NOMO-1 treated with DMSO at 0.1 percent for 48 hours (cell line): ENCODE results near the gene HEBP1.
A peak's percentile ranks its signal among the peaks of the same experiment; 100 is the strongest.

ENCODE experiments used
- DNase-seq: peaks from one replicate; lab custom pipeline; 2025; ENCODE audit not compliant: unreplicated experiment; lab: John Stamatoyannopoulos, UW

Gene HEBP1

DNA sequence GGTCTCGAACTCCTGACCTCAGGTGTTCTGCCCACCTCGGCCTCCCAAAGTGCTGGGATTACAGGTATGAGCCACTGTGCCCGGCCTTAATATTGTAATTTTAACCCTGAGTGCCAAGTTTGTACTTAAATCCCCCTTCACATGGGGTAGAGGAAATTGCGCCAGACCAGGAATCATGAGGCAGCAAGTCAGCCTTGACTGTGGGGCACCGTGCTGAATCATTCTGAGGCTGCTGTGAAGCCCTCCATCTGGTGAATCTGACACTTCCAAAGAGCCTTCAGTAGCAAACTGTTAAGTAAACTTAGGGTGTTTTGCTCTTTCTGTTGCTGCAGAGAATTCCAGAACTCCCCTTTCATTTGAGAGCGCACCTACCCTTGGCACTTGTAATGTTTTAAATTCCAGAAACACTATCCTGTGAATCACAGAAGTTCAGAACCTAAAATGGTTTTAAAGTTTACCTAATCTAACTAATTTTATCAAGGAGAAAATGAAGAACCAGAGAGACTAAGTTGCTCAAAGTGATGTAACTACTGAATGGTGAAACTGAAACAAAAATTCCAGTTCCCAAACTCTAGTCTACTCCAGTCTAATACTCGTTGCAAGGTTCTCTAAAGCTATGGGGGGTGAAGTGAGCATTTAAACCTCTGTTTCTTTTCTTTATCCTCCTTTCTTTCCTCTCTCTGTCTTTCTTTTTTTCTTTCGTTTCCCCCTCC lies 7.5 kb downstream of the HEBP1 start:
- DNase-seq: peak; percentile 82

DNA sequence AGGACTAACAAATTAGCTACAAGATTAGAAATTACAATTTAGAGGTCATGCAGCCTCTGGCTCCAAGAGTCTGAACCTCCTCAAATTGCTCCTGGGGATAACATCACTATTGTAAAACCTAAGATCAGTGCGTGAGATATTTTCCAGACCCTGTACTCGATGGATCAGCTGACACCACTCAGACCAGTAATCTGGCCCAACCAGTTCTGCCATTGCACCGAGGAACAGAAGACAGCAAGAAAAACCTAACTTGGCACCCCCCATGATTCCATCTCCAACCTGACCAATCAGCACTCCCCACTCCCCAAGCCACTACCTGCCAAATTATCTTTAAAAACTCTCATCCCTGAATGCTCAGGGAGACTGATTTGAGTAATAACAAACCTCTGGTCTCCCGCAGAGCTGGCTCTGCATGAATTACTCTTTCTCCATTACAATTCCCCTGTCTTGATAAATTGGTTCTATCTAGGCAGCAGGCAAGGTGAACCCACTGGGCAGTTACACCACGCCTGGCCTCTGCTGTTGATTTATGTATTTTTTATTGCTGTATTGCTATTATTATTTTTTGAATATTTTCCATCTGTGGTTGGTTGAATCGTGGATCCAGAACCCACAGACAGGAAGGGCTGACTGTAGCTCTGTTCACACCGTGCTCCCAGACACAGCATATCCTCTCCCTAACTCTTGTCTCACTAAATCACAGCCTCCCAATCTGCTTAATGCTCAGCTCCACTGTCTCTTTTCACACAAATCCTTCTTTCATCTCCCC lies 9.2 kb downstream of the HEBP1 start:
- DNase-seq: no peak

DNA sequence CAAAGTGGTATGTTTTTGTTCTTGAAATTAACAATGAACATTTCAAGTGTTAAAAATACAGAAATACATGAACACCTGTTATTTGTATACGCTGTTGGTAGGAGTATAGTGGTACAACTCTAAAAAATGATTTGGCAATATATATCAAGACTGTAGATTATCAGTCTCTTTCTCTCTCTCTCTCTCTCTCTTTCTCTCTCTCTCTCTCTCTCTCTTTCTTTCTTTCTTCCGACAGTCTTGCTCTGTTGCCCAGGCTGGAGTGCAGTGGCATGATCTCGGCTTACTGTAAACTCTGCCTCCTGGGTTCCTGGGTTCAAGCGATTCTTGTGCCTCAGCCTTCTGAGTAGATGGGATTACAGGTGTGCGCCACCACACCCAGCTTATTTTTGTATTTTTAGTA lies 12.6 kb downstream of the HEBP1 start:
- DNase-seq: no peak

DNA sequence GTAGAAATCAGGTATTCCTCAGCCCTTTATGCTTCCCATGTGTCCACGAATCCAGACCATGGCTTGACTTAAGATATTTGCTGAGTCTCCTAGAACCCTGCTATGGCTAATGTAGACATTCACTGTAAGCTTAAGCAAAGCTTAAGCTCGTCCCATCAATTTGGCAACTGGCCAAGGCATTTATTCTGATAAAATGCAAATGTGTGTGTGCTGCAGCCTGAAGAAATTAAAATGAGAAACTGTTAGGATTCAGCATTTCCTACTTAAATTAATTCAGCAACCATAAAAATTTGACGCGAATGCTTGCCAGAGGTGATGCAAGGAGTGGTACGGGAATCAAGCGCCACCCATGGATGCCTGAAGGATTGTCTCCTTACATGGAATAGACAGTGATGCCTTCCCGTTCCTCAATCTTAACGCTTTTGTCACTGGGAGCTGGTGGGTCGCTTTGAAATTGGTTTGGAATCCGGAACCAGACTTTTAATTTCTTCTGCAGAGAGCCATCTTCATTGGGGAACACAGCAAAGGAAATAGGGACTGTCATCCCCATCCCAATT lies 13.2 kb downstream of the HEBP1 start:
- no peak for DNase-seq

DNA sequence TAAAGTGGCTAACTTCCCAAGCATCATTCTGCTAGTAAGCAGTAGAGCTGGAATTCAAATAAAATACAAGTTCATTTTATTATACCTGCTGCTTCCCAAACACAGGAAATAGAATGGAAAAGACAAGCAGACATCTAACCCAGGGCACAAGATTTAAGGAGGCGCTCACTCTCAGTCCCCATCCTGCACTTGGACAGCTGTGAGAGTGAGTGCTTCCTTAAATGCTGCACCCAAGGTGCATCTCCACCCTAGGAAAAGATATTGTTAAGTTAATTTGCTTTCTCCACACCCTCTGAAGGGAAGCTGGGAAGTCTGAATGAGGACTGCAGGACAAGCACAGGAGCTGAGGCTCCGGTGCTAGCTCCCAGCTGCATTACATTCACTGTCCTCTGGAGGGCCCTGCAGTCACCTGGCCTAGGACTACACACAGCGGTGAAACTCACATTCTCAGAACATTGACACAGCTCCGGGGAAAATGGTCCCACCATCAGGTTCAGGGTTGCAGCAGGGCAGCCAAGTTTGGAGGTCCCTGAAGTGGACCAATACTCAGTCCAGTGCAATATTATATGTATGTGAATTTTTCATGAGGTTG lies 14.2 kb downstream of the HEBP1 start:
- peak; percentile 32 for DNase-seq

DNA sequence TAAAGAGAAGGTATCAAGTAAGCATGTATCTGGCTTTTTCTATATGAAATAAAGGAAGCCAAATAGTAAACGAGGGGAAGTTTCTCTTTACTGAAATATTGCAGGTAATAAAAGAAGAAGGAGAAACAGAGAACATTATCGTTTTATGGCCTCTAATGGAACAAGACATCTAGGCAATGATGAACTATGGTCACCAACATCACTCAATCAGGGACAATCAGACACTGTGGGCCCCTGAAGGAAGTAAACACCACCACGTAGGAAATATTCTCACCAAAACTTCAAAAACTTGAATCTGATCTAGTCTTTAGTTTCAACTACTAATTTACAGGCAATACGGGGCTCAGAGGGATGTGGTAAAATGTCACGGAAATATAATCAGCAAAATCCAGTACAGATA lies 15.9 kb downstream of the HEBP1 start:
- DNase-seq: no peak

DNA sequence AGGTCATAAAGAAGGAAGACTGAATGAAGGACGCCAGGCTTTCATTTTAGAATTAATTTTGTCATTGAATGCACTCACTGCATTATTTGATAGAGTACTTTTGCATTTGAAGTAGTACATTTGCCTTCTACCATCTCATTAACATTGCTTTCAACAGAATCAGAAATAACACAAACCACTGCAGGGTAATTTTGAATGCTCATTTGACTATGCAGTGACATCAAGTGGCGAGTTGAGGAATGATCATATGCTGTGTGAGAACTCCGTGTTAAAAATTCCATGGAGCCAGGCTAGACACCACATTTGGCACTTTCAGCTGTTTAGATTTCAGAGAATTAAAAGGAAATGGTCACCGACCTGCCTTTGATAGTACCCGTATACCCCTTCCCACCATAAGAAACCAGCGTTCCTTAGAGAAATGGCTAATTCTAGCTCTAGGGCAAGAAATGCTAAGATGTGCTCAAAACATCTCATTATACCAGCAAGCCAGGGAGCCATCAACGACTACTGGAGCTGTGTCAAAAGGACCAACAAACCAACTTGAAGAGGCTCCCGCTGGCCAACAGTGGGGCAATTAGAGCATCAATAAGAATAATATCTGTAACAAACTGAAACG lies 16.5 kb downstream of the HEBP1 start:
- peak; percentile 3 for DNase-seq

DNA sequence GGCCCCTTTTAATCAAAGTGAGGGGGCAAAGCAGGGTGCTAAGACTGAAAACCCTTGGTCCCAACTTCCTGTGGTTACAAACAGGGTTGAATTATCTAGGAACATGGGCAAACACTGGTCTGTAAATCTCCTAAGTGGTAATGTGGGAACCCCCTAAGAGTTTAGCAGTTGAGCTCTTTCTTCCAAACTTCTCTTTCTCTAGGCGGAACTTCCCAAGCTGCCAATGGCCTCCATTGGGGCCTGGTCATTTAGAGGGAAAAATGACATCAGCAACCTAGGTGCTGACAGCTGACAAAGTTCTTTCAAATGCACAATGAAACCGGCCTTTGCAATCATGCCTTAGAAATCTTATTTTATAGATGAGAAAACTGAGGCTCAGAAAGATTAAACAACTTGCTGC lies 17.7 kb downstream of the HEBP1 start:
- no peak for DNase-seq

DNA sequence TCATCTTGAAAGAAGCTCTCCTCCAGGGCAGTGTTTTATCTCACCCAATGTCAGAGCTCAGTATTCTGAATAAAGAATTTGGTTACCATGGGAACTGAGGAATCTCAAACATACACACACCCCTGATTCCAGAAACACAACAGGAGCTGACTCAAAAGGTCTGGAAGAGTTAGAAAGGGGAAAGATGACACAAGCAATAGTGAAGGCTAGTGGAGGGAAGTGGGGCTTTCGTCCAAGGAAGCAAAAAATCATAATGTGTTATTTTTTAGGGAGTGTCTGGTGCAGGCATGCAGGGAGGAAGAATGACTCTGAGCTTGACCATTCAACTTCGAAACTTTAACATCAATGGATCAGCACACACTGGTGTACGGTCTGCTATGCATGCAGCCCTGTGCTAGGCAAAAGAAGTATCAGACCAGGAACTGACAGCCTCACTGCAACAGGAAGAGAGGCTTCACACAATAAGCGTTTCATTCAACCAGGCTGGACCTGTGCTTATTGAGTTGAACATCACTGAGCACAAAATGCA lies 20.3 kb downstream of the HEBP1 start:
- no peak for DNase-seq

DNA sequence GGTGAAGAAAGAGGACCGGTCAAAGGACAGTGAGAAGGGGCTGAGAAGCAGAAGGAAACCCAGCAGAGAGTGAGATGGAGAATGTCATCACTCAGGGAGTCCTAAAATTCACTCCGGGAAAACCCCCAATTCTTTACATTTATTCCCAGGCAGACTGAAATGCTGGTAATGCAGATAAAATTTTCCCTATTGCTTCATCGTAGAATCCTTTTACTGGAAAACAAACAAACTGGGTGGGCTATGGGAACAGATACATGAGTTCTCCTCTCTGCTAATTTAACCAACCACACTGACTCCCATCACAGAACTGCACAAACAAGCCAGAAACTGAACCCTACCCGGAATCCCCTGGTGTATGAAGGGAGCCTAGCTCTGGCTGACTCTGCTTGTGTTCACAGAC lies 20.9 kb downstream of the HEBP1 start:
- DNase-seq: no peak

DNA sequence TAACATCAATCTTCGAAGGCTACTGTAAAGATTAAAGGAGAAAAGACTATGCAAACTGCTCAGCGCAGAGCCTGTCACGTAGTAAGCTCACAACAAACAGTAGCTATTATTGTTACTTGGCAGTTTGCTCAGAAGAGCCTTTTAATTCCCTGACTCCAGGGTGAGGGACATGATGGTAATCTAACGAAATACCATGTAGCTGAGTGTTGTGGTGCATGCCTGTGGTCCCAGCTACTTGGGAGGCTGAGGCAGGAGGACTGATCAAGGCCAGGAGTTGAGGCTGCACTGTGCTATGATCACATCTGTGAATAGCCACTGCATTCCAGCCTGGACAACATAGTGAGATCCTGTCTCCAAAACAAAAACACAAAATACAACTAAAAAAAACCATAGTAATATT lies 22.8 kb downstream of the HEBP1 start:
- DNase-seq: no peak

DNA sequence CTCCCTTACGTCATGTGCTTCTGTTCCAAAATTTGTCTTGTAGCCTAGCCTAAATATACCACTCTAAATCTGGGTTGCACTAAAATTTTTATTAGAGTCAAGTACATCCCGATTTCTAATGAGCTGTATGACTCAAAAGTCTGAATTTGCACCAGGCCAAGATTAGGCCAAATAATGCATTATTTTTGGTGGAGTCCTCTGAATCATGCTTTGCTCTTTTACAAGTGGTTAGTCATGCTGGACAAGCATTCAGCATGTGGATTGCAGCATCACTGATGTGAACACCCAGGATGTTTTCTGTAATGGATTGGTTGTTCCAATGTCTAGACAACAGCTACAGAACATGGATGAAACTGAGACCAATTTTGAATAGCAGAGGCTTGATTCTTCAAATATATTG lies 23.7 kb downstream of the HEBP1 start:
- DNase-seq: no peak

DNA sequence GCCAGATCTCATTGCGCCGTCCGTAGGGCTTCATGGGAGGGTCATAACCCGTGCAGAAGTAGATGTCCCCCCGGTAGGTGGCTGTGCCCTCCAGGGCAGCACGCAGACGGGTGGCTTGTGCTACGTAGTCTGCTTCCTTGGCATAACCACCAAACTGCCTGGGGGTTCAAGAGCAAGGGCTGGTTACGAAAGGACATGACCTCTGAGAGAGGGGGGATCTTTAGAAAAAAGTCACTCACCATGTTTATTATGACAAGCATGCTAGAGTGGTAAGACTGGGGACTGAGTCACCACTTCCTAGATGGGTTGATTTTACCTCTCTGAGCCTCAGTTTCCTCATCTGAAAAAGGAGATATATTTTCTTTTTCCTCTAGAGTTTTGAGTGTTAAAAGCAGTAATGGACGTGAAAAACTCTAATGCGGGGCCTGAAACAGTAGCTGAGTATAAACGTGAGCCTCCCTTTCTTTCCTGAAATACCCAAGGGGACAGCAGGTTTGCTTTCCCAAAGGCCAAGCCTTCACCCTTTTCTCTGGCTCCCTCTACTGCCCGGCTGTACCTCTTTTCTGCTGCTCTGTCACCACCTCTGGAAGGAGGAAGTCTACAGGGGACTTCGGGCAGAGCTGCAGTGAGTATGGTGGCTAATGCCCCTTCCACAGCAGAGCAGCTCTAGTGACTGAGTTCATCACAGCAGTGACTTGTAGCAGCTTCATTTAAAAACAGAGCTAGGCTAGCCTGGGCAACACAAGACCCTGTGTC lies 24.6 kb downstream of the HEBP1 start:
- DNase-seq: peak; percentile 18

DNA sequence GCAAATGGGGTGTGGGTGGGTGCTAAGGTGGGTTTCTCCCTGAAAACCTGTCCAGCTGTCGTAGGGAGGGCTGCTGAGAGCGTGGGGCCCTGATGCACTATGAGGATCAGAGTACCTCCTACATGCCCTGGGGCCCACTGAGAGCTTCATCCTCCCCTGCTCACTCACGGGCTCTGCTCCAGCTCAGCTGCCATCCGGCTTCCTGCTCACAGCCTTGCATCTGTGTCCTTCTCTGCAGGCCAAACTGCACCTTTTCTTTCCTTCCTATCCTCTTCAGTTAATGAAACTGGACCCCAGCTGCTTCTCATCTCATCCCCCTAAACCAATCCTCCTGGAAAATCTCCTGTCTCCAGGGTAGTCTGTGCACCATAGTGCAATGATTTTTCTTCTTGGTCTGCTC lies 25.9 kb downstream of the HEBP1 start:
- DNase-seq: no peak

DNA sequence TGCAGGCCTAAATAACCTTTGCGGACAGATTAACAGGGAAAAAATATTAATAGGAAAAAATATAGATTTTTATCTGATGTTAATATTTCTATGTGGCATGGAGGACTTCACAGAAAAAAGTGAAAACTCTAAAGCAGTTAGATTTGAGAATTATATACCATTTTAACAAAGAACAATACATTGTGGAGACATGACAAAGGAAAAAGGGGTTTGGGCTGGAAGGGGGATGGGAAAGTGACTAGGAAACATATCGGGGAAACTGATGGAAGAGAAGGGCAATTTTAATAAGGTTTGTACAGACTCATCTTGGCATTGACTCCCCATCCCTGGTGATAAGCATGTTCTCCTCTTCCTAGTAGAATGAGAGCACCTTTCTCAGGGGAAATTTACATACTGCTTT lies 27.0 kb downstream of the HEBP1 start:
- DNase-seq: no peak

DNA sequence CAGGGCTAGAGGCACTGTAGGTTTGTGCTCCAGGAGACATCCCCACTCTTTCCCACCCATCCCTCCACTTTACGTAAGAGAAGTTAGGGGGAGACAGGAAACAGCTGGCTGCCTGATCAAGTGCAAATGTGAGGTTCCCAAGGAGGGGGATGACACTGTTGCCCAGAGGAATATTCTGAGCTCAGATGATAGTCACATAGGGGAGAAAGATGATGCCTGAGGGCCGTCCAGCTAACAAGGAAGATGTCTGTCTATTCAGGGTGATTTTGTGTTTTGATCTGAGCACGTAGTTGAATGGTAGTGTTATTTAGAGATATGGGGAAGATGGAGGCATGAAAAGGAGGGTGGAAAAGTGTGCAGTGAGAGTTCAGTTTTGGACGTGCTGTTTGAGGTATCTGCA lies 34.2 kb downstream of the HEBP1 start:
- DNase-seq: no peak

DNA sequence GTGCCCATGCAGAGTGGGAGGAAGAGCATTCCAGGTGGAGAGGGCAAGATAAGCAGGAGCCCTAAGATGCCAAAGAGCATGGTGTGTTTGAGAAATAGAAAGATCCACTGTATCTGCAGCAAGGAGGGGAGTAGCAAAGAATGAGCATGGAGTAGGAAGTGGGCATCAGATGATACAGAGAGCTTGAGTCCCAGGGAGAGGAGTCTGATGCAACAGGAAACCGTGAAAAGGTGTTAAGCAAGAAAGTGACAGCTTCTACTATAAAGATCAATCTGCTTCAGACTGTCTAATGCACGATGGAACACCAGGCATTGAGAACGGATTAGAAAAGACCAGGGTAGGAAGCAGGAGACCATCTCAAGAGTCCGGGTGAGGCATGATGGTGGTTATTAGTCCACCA lies 35.8 kb downstream of the HEBP1 start:
- peak; percentile 73 for DNase-seq

DNA sequence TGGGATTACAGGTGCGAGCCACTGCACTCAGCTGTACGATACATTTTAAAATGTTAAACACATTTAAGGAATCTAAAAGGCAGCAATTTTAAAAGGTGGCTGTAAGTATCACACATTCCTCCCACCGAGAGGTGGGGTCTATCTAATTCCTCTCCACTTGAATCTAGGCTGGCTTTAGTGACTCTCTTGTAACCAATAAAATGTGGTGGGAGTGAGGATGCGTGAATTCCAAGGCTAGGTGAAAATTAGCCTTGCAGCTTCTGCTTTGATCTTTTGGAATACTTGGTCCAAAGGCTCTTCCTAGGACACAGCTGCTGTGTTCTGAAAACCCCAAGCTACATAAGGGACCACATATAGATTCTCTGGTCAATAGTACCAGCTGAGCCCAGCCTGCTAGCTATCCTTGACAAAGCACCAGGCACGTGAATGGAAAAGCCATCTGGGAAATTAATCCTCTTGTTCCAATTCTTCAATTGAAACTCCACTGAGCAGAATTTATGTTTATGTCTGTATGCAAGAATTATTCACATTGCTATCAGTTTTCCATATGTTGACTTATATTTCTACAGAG lies 39.3 kb downstream of the HEBP1 start:
- DNase-seq: no peak

DNA sequence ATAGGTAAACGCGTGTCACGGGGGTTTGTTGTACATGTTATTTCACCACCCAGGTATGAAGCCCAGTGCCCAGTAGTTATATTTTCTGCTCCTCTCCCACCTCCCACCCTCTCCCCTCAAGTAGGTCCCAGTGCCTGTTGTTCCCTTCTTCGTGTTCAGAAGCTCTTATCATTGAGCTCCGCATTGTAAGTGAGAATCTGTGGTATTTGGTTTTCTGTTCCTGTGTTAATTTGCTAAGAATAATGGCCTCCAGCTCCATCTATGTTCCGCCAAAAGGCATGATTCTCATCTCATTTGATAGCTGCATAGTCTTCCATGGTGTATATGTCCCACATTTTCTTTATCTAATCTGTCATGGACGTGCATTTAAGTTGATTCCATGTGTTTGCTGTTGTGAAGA lies 41.2 kb downstream of the HEBP1 start:
- DNase-seq: no peak

DNA sequence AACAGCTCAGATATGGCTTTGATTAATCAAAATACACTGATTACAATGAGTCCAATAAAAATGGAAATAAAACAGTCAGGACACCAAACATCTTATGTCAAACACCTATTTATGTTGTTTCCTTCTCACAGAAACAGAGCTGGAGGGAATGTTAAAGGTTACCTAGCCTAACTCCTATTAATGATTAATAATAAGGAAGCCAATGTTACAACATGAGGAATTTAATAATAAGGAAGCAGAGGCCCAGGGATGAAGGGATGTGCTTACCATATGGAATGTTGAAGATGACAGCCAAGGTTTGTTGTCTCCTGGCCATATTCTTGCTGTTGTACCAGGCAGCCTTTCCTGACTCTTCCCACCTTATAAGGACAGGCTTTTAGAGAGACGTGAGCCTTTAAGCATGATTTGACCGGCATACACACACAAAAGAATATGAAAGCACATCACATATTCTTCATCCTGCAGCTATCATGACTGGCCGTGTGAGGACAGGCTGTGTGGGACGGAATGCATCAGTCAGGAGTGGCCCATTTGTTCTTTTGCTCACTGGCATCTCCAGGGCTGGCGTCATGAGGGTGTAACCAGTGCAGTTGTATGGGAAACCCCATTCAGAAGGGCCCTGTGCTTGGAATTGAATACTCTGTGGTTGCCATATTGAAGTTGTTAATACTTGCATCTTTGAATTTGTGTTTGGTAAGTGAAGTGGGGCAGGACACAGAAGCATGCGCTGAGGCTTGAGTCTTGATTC lies 45.0 kb downstream of the HEBP1 start:
- no peak for DNase-seq
